Endodermal cell (in vitro differentiated cells): ENCODE results near the gene NDUFS6. TPM values are rescaled to one million over a fixed set of nuclear protein-coding genes. Genes with fewer than 3 reads are reported as not detected.

ENCODE experiments used
- DNase-seq: peaks from one replicate; pipeline ENCODE4 v3.0.0-alpha.2; 2017
- H3K27ac ChIP-seq: 2 replicates; pipeline ENCODE4 v1.5.1; 2013; ENCODE audit warnings: mild to moderate bottlenecking, low read depth, low read length, moderate library complexity
- H3K27me3 ChIP-seq: 2 replicates; pipeline ENCODE4 v1.6.1; 2013; ENCODE audit warnings: mild to moderate bottlenecking, low read length, moderate library complexity; ENCODE audit not compliant: insufficient read depth, control insufficient read depth, poor library complexity, severe bottlenecking
- H3K36me3 ChIP-seq: 2 replicates; pipeline ENCODE4 v1.7.0; 2013; ENCODE audit warnings: mild to moderate bottlenecking, low read length, moderate library complexity; ENCODE audit not compliant: control insufficient read depth, insufficient read depth
- H3K4me1 ChIP-seq: one replicate; pipeline ENCODE4 v1.7.0; 2013; ENCODE audit warnings: low read length; ENCODE audit not compliant: control insufficient read depth, insufficient read depth
- H3K4me3 ChIP-seq: 2 replicates; pipeline ENCODE4 v1.5.1; 2013; ENCODE audit warnings: mild to moderate bottlenecking, low read length, moderate library complexity
- H3K9ac ChIP-seq: 2 replicates; pipeline ENCODE4 v1.6.1; 2013; ENCODE audit warnings: mild to moderate bottlenecking, low read length, moderate library complexity; ENCODE audit not compliant: poor library complexity, severe bottlenecking; ENCODE audit errors: extremely low read depth
- H3K9me3 ChIP-seq: 2 replicates; pipeline ENCODE4 v1.6.1; 2013; ENCODE audit warnings: mild to moderate bottlenecking, low read length, moderate library complexity; ENCODE audit not compliant: control insufficient read depth
- H3K27ac Mint-ChIP-seq: 2 replicates; pipeline ENCODE4 v1.8.0; 2020; ENCODE audit warnings: mixed read lengths
- H3K27me3 Mint-ChIP-seq: 2 replicates; pipeline ENCODE4 v1.8.0; 2021; ENCODE audit warnings: mild to moderate bottlenecking, mixed read lengths; ENCODE audit not compliant: insufficient read depth
- H3K36me3 Mint-ChIP-seq: 2 replicates; pipeline ENCODE4 v1.8.0; 2020; ENCODE audit warnings: low read depth, mixed read lengths
- H3K4me1 Mint-ChIP-seq: 2 replicates; pipeline ENCODE4 v1.8.0; 2020; ENCODE audit warnings: mixed read lengths
- H3K4me3 Mint-ChIP-seq: 2 replicates; pipeline ENCODE4 v1.8.0; 2020; ENCODE audit warnings: mild to moderate bottlenecking, moderate library complexity, mixed read lengths
- H3K9me3 Mint-ChIP-seq: 2 replicates; pipeline ENCODE4 v1.8.0; 2020; ENCODE audit warnings: mild to moderate bottlenecking, mixed read lengths
- CTCF ChIP-seq: fragments of 200-600 bp; sonication (generic); conservative IDR thresholded peaks from 2 replicates; pipeline ENCODE4 v1.5.0; 2021; ENCODE audit warnings: antibody characterized with exemption, mild to moderate bottlenecking
- WGBS, 2 experiments: methylation state at CpG; one replicate each; pipeline versions ENCODE4 v1.1.5 to v1.1.7; 2013; ENCODE audit warnings: missing lambda C conversion rate in 2 of 2, mixed read lengths in 1 of 2; ENCODE audit not compliant: insufficient coverage in 1 of 2, insufficient read length in 1 of 2; 5-methylcytosine and 5-hydroxymethylcytosine counted together
- total RNA-seq, 2 donors: library from RNA; stranded (reverse); fragmentation: NEBNext Ultra II Directional in 1 of 2; extraction: Animal tissue kit (Norgen Biotek cat#: 25700) in 1 of 2; gene quantifications; 2 replicates in 1 of 2; 3 replicates in 1 of 2; pipeline ENCODE4 v1.2.1, GENCODE V29; 2021

NDUFS6 gene
- total RNA-seq, 2 donors from 2014 or later: 47.9 to 65.2 TPM

GRCh38 chr5:1759378-1759970 lies 41.7 kb upstream of the NDUFS6 start:
- TF ChIP-seq CTCF: no peak
- Histone ChIP-seq H3K4me1 (no peaks in the 10 kb centered on the region), H3K4me3 (no peak overlapping the region), H3K9me3 (no peaks in the 10 kb centered on the region), H3K27me3 (no peaks in the 10 kb centered on the region), H3K27ac (no peak overlapping the region), H3K36me3 (no peaks in the 10 kb centered on the region), H3K9ac (no peak overlapping the region)
- Mint-ChIP-seq H3K27me3 (no peaks in the 10 kb centered on the region), H3K4me1 (no peaks in the 10 kb centered on the region), H3K27ac (no peak overlapping the region), H3K36me3 (no peaks in the 10 kb centered on the region), H3K9me3 (peaks cover 18% of the 10 kb centered on the region), H3K4me3 (no peak overlapping the region)
- 86 to 87% methylated on average over 2 to 13 of the region's 13 CpGs for WGBS, 2 experiments
- no peak for DNase-seq

GRCh38 chr5:1760231-1760630 lies 41.0 kb upstream of the NDUFS6 start:
- no peak for TF ChIP-seq CTCF
- no peak overlapping the region for H3K27ac Mint-ChIP-seq
- H3K27me3 Mint-ChIP-seq: no peaks in the 10 kb centered on the region
- H3K9me3 Mint-ChIP-seq: peaks cover 18% of the 10 kb centered on the region
- H3K27me3 ChIP-seq: no peaks in the 10 kb centered on the region
- no peaks in the 10 kb centered on the region for H3K36me3 Mint-ChIP-seq
- no peak overlapping the region for H3K4me3 ChIP-seq
- no peak overlapping the region for H3K9ac ChIP-seq
- no peaks in the 10 kb centered on the region for H3K9me3 ChIP-seq
- DNase-seq: no peak
- H3K27ac ChIP-seq: no peak overlapping the region
- H3K4me1 Mint-ChIP-seq: no peaks in the 10 kb centered on the region
- H3K4me1 ChIP-seq: no peaks in the 10 kb centered on the region
- H3K36me3 ChIP-seq: no peaks in the 10 kb centered on the region
- no peak overlapping the region for H3K4me3 Mint-ChIP-seq
- WGBS, 2 experiments: 87% methylated on average over 3 of the region's 4 CpGs; no CpG with 5 or more reads in 1 of the 2 experiments

GRCh38 chr5:1760656-1761452 lies 40.4 kb upstream of the NDUFS6 start:
- Histone ChIP-seq H3K4me3 (no peak overlapping the region), H3K27ac (no peak overlapping the region), H3K4me1 (no peaks in the 10 kb centered on the region), H3K9me3 (no peaks in the 10 kb centered on the region), H3K36me3 (no peaks in the 10 kb centered on the region), H3K9ac (no peak overlapping the region), H3K27me3 (no peaks in the 10 kb centered on the region)
- H3K9me3 Mint-ChIP-seq: peaks cover 18% of the 10 kb centered on the region
- H3K27me3 Mint-ChIP-seq: no peaks in the 10 kb centered on the region
- peak; percentile 34 for TF ChIP-seq CTCF
- 89 to 90% methylated on average over 24 to 28 of the region's 28 CpGs for WGBS, 2 experiments
- H3K36me3 Mint-ChIP-seq: no peaks in the 10 kb centered on the region
- no peak overlapping the region for H3K27ac Mint-ChIP-seq
- DNase-seq: peak; percentile 43
- H3K4me1 Mint-ChIP-seq: no peaks in the 10 kb centered on the region
- no peak overlapping the region for H3K4me3 Mint-ChIP-seq
